RWPE1 (cell line): ENCODE data around the gene PTPRD.

ENCODE experiments used
- CTCF ChIA-PET: fragments of 350-600 bp; sonication (Branson Sonifier 250); formaldehyde crosslinking; extraction: SDS; loops from one replicate; lab custom pipeline; 2021; lab: Yijun Ruan, JAX
- POLR2A ChIA-PET: fragments of 400-600 bp; formaldehyde crosslinking; extraction: SDS; loops from one replicate; lab custom pipeline; 2020; ENCODE audit warnings: antibody characterized with exemption; ENCODE audit not compliant: low non-redundant PET; lab: Yijun Ruan, JAX
- DNase-seq: peaks from one replicate; pipeline ENCODE4 v3.0.0; 2012; ENCODE audit warnings: low spot score
- H3K27ac ChIP-seq: fragments of 450-650 bp; 2 replicates; pipeline ENCODE4 v1.5.1; 2017
- CTCF ChIP-seq: fragments of 450-650 bp; conservative IDR thresholded peaks from 2 replicates; pipeline ENCODE4 v1.5.1; 2017; ENCODE audit warnings: low read depth, mild to moderate bottlenecking

PTPRD gene

GRCh38 chr9:10339152-10339551 is 273.6 kb downstream of the PTPRD start:
- ChIA-PET POLR2A (no interaction called here), CTCF (no interaction called here)
- no peak for TF ChIP-seq CTCF
- no peak for DNase-seq
- no peak overlapping the region for H3K27ac ChIP-seq

GRCh38 chr9:10331157-10331556 is 281.6 kb downstream of the PTPRD start:
- H3K27ac ChIP-seq, result no peak overlapping the region
- ChIA-PET CTCF (interaction anchor here (0.7 kb wide), 1 partner anchor 98 kb away, joined by 3 read pairs; no protein-coding TSS in a partner anchor), POLR2A (no interaction called here)
- no peak for TF ChIP-seq CTCF
- no peak for DNase-seq

GRCh38 chr9:10282084-10282483 is 330.7 kb downstream of the PTPRD start:
- CTCF ChIA-PET, result interaction anchor here (0.6 kb wide), 1 partner anchor 1183 kb away, joined by 3 read pairs; no protein-coding TSS in a partner anchor
- H3K27ac ChIP-seq, result no peak overlapping the region
- TF ChIP-seq CTCF, result no peak
- POLR2A ChIA-PET, result no interaction called here
- no peak for DNase-seq

GRCh38 chr9:10274988-10275387 is 337.8 kb downstream of the PTPRD start:
- no peak for DNase-seq
- H3K27ac ChIP-seq, result no peak overlapping the region
- TF ChIP-seq CTCF, result no peak
- POLR2A ChIA-PET, result no interaction called here
- CTCF ChIA-PET, result interaction anchor here (0.7 kb wide), 1 partner anchor 11 kb away, joined by 4 read pairs; no protein-coding TSS in a partner anchor

GRCh38 chr9:10274175-10274574 is 338.6 kb downstream of the PTPRD start:
- DNase-seq, result no peak
- ChIA-PET CTCF (interaction anchor here (0.5 to 0.7 kb wide), 2 partner anchors 12 to 1569 kb away, joined by 3 to 4 read pairs; no protein-coding TSS in a partner anchor), POLR2A (no interaction called here)
- no peak overlapping the region for H3K27ac ChIP-seq
- no peak for TF ChIP-seq CTCF

GRCh38 chr9:10272830-10273229 is 340.0 kb downstream of the PTPRD start:
- H3K27ac ChIP-seq, result no peak overlapping the region
- CTCF ChIA-PET, result no interaction called here
- no peak for DNase-seq
- no peak for TF ChIP-seq CTCF
- POLR2A ChIA-PET, result no interaction called here
